Fibroblast of skin of right biceps (primary cell): ENCODE results near the gene APOOL.

Experiments used
- DNase-seq: peaks from one replicate; pipeline ENCODE4 v3.0.0-alpha.2; 2013

APOOL gene

DNA sequence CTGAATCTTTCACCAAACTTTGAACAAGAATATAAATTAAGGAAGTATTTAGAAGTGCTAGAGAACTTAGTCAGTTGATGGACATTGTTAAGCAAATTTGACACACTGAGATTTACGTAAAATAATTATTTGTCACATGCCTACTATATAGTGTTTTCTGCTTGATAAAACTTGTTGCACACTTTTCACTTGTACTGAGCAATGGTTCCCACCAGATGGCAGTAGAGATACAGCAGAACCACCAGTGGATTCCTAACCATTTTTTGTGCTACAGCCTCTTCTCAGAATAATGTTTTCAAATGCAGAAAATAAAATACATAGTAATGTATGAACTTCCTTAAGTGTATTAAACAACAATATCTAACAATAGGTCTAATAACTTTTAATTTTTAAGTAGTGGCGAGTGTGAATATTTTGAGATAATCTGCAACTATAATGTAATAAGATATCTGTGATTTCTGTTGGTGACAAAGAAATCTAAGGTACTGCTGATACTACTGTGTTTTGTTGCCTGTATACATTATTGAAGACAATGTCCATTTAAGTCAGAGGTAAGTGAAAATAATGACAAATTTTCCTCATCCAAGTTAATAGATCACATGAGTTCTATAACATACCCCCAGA, 81.2 kb downstream of the APOOL start:
- peak; percentile 3 for DNase-seq

DNA sequence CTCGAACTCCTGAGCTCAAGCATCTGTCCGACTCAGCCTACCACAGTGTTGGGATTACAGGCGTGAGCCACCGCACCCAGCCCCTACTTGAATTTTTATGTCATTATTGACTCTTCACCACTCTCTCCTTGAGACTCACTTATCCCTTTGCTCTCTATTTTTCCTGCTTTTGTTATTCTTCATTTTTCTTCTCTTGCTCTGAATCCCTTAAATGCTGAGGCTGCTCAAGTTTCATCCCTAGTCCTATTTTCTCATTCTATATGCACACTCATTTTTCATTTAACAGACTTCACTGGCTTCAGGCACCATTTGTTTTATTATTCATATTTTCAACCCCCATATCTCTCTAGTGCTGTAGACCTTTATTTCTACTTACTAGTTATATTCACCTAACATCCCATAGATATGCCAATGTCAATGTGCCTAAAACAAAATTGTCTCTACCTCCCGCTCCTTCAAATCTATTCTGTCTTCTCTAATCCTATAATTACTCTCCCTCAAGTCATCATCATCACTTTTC, 85.7 kb downstream of the APOOL start:
- no peak for DNase-seq

DNA sequence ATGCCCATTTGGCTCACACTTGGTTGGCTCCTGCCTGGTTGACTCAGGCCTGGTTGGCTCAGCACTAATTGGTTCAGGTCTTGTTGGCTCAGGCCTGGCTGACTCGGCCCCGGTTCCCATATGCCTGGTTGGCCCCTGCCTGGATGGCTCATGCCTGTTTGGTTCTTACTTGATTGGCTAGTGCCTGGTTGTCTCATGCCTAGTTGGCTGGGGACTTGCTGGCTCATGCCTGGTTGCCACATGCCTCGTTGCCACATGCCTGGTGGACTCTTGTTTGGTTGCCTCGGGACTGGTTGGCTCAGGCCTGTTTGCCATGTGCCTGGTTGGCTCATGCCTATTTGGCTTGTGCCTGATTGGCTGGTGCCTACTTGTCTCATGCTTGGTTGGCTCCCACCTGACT, 103.7 kb downstream of the APOOL start:
- DNase-seq = no peak

DNA sequence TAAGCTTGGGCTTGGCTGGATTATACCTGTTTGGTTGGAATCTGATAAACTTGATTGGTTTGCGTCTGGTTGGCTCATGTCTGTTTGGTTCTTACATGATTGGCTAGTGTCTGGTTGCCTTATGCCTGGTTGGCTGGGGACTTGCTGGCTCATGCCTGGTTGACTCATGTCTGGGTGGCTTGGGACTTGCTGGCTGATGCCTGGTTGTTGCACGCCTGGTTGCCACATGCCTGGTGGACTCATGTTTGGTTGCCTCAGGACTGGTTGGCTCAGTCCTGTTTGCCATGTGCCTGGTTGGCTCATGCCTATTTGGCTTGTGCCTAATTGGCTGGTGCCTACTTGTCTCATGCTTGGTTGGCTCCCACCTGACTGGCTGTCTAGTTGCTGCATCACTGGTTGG, 104.5 kb downstream of the APOOL start:
- DNase-seq = no peak

DNA sequence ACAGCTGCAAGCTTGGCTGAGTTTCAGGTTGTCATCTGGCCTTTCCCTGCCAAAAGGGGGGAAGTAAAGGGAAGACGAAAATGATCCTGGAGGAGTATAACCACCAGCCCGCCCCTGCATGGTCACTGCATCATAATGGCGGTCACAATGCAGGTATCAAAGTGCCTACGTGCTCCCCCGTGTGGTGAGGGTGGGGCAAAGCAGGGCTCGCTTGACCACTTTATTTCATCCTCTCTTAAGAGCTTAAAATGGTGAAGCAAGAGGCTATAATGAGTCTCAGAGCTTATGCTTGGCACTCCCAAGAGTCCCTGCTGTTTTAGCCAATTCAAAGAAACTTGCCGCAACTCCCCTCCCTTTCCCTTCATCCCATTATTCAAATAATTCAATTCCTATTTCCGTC, 105.6 kb downstream of the APOOL start:
- no peak for DNase-seq

DNA sequence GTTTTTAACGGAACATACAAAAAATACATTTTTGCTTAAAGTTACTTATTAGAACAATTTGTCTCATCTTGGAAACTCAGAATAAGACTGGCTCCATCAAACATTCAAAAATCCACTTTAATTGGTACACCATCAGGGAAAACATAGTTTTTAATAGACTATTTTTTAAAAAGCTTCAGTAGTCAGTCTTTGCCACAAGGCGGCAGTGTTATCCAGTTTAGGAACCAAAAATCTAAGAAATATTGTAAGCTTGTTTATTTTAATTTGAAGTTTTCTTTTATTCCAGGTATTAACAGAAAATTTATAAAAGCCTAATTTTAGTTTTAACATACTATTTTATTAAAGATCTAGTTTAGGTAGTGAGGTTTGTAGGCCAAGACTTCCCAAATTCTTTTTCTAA, 107.7 kb downstream of the APOOL start:
- DNase-seq = no peak

DNA sequence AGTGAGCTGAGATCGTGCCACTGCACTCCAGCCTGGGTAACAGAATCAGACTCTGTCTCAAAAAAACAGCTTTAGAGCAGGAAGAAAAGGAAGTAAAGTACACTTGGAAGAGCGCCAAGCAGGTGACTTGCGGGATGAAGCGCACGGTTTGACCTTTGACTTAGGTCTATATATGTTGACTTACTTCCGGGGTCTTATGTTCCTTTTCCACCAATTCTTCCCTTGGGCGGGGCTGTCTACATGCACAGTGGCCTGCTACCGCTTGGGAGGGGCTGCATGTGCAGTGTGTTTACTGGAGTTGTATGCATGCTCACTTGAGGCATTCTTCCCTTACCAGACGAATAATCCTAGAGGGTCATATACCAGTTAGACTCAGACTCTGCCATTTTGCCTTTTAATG, 108.6 kb downstream of the APOOL start:
- no peak for DNase-seq

DNA sequence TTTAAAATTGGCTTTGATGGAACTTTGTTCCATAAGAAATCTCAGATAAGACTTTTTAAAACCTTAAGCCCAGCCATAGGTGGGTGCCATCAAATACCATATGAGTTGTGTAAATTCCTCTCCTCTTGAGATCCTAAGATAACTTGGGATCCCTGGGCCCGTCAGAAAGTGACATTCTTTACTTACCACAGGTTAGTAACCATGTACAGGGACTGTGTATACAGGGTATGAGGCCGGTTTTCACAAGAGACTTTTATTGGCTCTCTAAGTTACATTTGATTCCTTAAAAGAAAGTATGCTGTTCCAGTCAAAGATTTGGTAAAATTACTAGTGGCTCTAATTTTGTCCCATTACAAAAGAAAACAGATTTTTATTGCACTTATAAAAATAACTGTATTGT, 110.1 kb downstream of the APOOL start:
- DNase-seq = no peak

DNA sequence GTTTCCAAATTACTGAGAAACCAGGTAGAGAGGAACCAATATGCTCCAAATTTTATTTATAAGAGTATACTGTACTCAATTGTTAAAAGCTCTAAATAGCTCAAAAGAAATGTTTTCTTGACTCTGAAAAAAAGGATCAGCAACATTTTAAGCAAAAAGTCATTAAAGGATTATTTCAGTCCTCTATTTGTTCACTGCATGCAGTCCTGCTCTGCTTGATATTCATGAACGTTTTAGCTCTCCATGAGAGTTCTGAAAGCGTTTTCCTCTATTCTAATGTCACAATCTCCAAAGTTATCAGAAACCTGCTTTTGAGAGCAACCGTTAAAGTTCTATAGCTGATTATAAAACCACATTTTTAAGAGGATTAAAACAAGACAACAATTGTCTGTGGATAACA, 110.5 kb downstream of the APOOL start:
- DNase-seq = no peak

DNA sequence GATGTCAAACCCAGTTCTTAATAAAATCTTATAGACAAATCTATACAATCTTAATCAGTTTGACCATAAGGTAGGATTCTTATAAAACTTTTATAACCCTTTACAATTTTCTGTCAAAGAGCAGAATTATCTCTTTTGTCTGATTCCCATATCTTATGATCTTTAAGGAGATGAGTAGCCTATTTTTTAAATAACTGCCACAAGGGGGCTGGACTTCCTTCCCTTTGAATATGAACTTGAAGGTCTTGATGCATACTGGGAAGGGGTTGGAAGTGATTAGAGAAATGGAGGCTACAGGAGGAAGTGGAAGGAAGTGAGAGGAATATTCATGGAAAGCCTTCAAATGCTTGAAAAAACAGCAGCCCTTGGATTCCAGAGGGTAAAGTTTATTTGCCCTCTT, 111.1 kb downstream of the APOOL start:
- no peak for DNase-seq

DNA sequence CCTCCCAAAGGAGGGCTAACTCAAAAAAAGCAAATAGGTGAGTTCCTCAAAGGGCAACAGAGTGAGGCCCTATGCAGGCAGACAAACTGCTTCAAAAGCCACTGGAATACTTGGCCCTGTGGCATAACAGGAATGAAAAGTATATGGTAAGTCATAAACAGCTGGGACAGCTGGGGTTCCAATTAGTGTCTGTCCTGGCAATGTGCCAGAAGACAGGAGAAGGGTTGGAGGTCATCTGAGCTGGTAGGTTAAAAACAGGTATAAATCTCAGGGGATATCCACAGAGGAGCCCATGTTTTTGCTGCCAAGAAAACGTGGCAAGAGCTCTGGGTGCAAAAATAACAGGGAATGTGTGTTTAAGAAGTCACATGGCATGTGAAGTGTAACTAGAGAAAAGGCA, 111.6 kb downstream of the APOOL start:
- DNase-seq = no peak

DNA sequence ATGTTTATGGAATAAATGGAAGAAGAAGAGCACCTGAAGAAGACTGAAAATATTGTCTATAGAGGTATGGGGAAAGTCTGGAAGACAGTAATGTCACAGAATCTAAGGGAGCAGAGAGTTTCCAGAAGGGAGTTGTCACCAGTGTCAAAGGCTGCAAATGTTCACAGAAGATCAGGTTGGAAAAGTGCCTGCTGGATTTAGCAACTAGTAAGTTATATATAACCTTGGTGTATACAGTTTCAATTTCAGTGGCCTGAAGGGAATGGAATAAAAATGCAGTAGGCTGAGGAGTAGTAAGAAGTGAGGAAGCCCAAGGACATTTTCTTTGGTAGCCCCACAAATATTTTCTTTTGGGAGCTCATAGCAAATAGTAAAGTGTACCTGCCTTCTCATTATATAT, 132.7 kb downstream of the APOOL start:
- DNase-seq = no peak

DNA sequence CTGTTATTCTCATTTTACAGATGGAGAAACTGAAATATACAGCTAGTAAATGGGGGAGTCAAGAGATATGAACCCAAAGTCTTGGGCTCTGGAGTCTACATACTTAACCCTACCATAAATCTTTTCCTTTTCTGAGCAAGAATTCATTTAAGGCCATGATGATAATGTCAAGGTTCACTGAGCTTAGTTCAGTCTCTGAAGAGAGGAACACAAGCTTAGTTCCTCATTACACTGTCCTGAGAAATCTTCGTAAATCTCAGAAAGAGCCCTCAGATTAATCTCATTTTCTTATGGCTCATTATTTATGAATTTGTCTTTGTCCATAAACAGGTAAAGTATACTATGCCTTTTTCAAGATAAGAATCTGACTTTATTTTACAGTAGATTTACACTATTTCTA, 135.7 kb downstream of the APOOL start:
- DNase-seq = no peak

DNA sequence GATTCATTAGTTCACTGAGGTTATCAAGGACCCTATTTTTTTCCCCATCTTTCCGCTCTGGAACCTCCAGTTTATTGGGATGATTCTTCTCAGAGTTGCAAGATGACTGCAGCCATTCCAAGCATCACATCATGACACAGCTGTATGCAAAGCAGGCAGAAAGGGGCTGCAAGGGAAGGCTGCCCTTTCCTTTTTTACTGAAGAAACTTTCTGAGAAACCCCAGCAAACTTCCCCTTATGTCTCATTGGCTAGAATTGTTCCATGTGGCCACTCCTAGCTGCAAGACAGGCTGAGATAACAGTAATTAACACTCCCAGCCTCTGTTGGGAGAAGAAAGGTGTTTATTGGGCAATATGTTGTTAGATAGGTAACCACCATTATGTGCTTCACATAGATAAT, 137.3 kb downstream of the APOOL start:
- DNase-seq = no peak
